C4-2B (cell line): ENCODE measurements around the gene MINDY1.
A peak's percentile ranks its signal among the peaks of the same experiment; 100 is the strongest.

ENCODE experiments used
- H3K27ac ChIP-seq: fragments of 450-650 bp; 2 replicates; pipeline ENCODE4 v1.5.1; 2017
- CTCF ChIP-seq: fragments of 450-650 bp; conservative IDR thresholded peaks from 2 replicates; pipeline ENCODE4 v1.5.1; 2017; ENCODE audit warnings: mild to moderate bottlenecking
- ZFX ChIP-seq: fragments of 450-650 bp; IDR thresholded peaks from 2 replicates; pipeline ENCODE4 v1.6.1; 2017

The MINDY1 gene

GRCh38 chr1:150963321-150964163 lies 43.2 kb downstream of the MINDY1 start:
- no peak overlapping the region for H3K27ac ChIP-seq
- TF ChIP-seq CTCF (no peak), ZFX (no peak)

- TF ChIP-seq CTCF (no peak), ZFX (no peak)
- no peak overlapping the region for H3K27ac ChIP-seq
Observed at GRCh38 chr1:150961756-150962155, 44.9 kb downstream of the MINDY1 start.

GRCh38 chr1:150960646-150961045 lies 46.1 kb downstream of the MINDY1 start:
- H3K27ac ChIP-seq: no peak overlapping the region
- no peak for TF ChIP-seq CTCF
- no peak for TF ChIP-seq ZFX

- no peak overlapping the region for H3K27ac ChIP-seq
- TF ChIP-seq ZFX (no peak), CTCF (no peak)
Observed at GRCh38 chr1:150957666-150958065, 49.0 kb downstream of the MINDY1 start.

GRCh38 chr1:150955280-150955679 lies 51.4 kb downstream of the MINDY1 start:
- TF ChIP-seq ZFX: no peak
- no peak for TF ChIP-seq CTCF
- H3K27ac ChIP-seq: peak overlapping the region; percentile 38

- H3K27ac ChIP-seq: no peak overlapping the region; the same call in 1 of the 2 replicates
- TF ChIP-seq ZFX: no peak
- no peak for TF ChIP-seq CTCF
Observed at GRCh38 chr1:150954708-150955107, 52.0 kb downstream of the MINDY1 start.
